ENCODE results near the gene OLFML1. TPM values are rescaled to one million over a fixed set of nuclear protein-coding genes. Genes with fewer than 3 reads are reported as not detected.

OLFML1 gene
- 7.6 and 22.5 TPM in 2 replicates for total RNA-seq

GRCh38 chr11:7485186-7486097 lies at the start of gene OLFML1:
TSS of gene OLFML1 (plus strand) at chr11:7485506. CDS start at chr11:7485876, 370 bp downstream.

GRCh38 chr11:7513234-7514098 lies 28.2 kb downstream of the OLFML1 start, which contains the start of gene PPFIBP2:
TSS of gene PPFIBP2 (plus strand) at chr11:7513999. CDS start at chr11:7549476, 35,477 bp downstream.

Other genes starting within 250 kb of the OLFML1 start
- not detected in 2 replicates for gene SYT9, start 233.6 kb upstream of the OLFML1 start, total RNA-seq
- gene PPFIBP2, start 28.5 kb downstream of the OLFML1 start, total RNA-seq, result 1.3 and 20.7 TPM in 2 replicates
- gene CYB5R2, start 188.0 kb downstream of the OLFML1 start, total RNA-seq, result 11.3 and 14.0 TPM in 2 replicates
- gene OVCH2, start 221.0 kb downstream of the OLFML1 start, total RNA-seq, result not detected in 2 replicates